Peyer's patch (tissue), 4 donors: ENCODE data around the gene AIF1L.

Source experiments
- POLR2A ChIP-seq, 2 donors: fragments of 450-650 bp; IDR thresholded peaks; one replicate each; pipeline ENCODE4 v1.5.1; 2017; ENCODE audit warnings: antibody characterized with exemption in 2 of 2, mild to moderate bottlenecking in 2 of 2, moderate library complexity in 2 of 2
- TF ChIP-seq, protein P1 (sequence below), 6 experiments: fragments of 450-650 bp in 4 of 6; fragments of 200-600 bp in 2 of 6; sonication (generic) in 1 of 6; IDR thresholded peaks; one replicate each; pipeline ENCODE4 v1.5.1; 2017 to 2019; ENCODE audit warnings: antibody characterized with exemption in 6 of 6, mild to moderate bottlenecking in 3 of 6, moderate library complexity in 1 of 6

DNA sequence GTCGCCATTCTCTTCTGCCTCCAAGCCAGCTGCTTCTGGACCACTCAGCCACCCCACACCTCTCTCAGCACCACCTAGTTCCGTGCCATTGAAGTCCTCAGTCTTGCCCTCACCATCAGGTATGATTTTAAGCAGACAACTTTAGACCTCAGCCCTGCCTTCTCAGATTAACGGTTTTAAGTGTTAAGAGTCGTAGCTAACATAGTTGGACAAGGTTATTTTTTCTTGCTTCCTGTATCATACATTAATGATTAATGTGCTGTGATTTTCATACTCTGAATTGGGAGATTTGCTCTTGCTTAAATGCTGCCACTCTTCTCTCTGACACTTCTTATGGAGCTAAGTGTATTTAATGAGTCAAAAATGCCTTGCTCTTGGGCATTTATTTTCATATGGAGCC lies 49.9 kb downstream of the AIF1L start:
- TF ChIP-seq POLR2A (IDR thresholded peaks at IDR 0.05): no peak
- TF ChIP-seq, protein P1, sequence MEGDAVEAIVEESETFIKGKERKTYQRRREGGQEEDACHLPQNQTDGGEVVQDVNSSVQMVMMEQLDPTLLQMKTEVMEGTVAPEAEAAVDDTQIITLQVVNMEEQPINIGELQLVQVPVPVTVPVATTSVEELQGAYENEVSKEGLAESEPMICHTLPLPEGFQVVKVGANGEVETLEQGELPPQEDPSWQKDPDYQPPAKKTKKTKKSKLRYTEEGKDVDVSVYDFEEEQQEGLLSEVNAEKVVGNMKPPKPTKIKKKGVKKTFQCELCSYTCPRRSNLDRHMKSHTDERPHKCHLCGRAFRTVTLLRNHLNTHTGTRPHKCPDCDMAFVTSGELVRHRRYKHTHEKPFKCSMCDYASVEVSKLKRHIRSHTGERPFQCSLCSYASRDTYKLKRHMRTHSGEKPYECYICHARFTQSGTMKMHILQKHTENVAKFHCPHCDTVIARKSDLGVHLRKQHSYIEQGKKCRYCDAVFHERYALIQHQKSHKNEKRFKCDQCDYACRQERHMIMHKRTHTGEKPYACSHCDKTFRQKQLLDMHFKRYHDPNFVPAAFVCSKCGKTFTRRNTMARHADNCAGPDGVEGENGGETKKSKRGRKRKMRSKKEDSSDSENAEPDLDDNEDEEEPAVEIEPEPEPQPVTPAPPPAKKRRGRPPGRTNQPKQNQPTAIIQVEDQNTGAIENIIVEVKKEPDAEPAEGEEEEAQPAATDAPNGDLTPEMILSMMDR (IDR thresholded peaks at IDR 0.05): no peak
